ENCODE measurements around the gene TBC1D14.

GRCh38 chr4:7002336-7002735 is 92.7 kb downstream of the TBC1D14 start:
- TF ChIP-seq ISL1 (CRISPR knock-in tag; IDR thresholded peaks at IDR 0.05) (no peak), PPARA (CRISPR knock-in tag; IDR thresholded peaks at IDR 0.05; ENCODE audit: borderline replicate concordance) (no peak), POU6F1 (CRISPR knock-in tag; IDR thresholded peaks at IDR 0.05; ENCODE audit: borderline replicate concordance, low read depth) (no peak), TSHZ2 (CRISPR knock-in tag; IDR thresholded peaks at IDR 0.05) (no peak), ZFP3 (CRISPR knock-in tag; IDR thresholded peaks at IDR 0.05) (no peak), RARB (CRISPR knock-in tag; IDR thresholded peaks at IDR 0.05) (no peak), OSR1 (CRISPR knock-in tag; IDR thresholded peaks at IDR 0.05) (no peak), ZNF565 (CRISPR knock-in tag; conservative IDR thresholded peaks at IDR 0.05; ENCODE audit: low read depth) (no peak), ESRRG (CRISPR knock-in tag; IDR thresholded peaks at IDR 0.05) (no peak), CSDC2 (CRISPR knock-in tag; IDR thresholded peaks at IDR 0.05) (no peak), TOX (CRISPR knock-in tag; IDR thresholded peaks at IDR 0.05; ENCODE audit: borderline replicate concordance) (no peak), ZC3H10 (CRISPR knock-in tag; IDR thresholded peaks at IDR 0.05) (no peak), PATZ1 (CRISPR knock-in tag; IDR thresholded peaks at IDR 0.05; ENCODE audit: borderline replicate concordance) (no peak), ZNF70 (CRISPR knock-in tag; IDR thresholded peaks at IDR 0.05) (no peak)
